ENCODE measurements around the gene NELFCD.
A peak's percentile ranks its signal among the peaks of the same experiment; 100 is the strongest.
"Not testable (repeated sequence)": the region's sequence is repeated elsewhere in the genome, so short reads cannot be mapped to it uniquely, and the experiment has no call there.

Gene NELFCD

DNA sequence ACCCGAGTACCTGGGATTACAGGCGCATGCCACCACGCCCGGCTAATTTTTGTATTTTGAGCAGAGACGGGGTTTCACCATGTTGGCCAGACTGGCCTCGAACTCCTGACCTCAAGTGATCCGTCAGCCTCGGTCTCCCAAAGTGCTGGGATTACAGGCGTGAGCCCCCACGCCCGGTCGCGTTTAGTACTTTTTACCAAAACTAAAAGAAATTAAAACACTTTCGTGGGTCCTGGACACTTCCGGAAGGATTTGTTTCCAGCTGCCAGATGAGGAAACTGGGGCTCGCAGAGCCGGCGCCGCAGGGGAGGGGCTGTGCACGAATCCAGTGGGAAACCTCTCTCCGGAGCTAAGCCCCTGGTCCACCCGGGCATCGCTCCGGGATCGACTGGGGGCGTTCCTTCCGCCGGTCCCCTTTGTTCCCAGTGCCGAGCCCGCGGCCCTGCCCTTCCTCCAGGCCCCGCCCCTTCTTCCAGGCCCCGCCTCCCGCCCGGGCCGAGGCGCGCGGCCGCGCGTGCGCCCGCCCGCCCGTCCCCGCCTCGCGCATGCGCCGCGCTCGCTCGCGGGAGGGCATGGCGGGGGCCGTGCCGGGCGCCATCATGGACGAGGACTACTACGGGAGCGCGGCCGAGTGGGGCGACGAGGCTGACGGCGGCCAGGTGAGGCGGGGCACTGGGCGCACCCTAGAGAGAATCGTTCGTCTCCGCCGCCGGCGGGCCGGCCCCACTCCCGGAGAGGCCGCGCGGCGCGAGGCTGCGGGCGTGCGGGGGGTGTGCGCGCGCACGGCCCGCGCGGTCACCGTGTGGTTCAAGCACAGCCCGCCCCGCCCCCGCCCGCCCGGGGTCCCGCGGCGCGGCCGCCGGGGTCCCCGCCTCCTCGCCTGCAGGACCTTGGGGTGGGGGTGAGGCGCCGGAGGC lies at the start of gene NELFCD:
Gene NELFCD, plus strand, starts transcription at position 546 of the 917 bp plus-strand sequence. Its CDS starts 54 bp downstream, at position 600.
- DNase-seq, result peak; percentile 84 to 87

GRCh38 chr20:58932170-58932569 lies 48.9 kb upstream of the NELFCD start:
- no peak for DNase-seq

GRCh38 chr20:58938078-58938477 lies 43.0 kb upstream of the NELFCD start:
- DNase-seq, result no peak

GRCh38 chr20:58938541-58938940 lies 42.5 kb upstream of the NELFCD start:
- no peak for DNase-seq

DNA sequence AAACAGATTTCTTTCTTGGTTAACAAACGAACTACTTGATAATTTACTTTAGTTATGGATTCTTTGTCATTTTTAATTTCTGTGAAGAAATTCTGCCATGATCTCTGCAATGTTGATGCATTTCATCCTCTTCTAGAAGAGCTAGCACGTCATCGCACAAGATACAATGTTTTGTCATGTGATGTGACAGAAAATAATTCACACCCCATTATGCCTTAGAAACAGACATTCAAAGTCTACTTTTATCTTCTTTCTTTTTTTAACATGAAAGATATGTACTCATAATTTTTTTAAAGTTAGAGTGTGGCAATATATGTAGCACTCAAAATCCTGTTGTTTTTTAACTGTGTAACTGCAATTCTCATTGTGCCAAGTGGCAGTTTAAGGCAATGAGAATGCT lies 39.6 kb upstream of the NELFCD start:
- no peak for DNase-seq

DNA sequence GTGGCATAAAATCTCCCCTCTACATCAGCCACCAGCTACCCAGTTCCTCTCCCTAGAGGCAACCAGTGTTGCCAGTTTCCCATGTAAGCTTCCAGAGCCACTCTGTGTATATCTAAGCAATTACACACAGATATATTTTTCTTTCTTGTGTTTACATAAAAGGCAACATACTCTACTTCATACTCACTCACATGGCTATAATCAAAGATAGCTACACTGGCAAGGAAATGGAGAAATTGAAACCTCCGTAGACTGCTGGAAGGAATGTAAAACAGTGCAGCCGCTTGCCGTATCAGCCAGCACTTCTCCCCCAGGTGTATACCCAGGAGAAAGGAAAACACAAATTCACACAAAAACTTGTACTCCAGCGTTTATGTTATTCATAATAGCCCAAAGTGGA lies 38.5 kb upstream of the NELFCD start:
- no peak for DNase-seq

DNA sequence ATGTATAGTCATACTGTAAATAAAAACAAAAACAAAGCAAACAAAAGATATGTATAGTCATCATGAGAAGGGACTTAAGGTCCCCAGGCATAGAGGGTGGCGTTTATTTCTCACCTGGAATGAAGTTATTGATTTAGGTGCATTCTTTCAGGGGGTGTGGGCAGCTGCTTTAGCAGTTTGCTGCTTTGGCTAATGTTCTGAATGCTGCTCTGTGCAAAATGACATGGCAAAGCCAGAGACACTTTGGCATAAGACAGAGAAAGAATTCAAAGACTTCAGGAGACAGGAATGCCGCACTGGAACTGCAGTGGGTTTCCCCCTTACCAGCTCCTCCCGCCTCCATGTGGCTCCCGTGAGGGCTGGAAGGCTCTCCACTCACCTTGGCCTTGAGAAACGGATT lies 36.4 kb upstream of the NELFCD start:
- no peak for DNase-seq

DNA sequence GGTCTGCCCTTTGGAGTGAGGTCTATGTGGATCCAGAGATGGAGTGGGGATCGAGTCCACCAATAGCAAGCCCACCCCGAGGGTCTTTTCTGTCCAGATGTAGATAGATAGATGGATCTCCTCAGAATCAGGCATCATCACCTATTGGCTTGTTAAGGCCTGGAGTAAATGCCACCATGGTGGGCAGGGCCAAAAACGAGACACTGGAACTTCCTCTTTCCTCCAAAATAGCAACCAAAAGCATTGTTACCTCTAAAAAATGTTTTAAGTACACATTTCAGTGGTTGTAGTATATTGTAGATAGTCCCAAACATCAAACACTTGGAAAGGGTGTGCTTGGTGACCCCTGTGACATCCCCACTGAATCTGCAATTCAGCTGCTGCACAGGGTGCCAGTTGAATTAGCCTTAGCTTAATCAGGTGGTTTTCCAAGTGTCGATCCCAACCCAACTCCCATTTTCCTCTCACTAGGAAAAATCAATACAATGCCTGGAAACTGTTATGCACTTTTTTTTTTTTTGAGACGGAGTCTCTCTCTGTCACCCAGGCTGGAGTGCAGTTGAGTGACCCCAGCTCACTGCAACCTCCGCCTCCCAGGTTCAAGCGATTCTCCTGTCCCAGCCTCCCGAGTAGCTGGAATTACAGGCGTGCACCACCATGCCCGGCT lies 35.0 kb upstream of the NELFCD start:
- no peak for DNase-seq

GRCh38 chr20:58947797-58948388 lies 33.2 kb upstream of the NELFCD start:
- DNase-seq, result not testable (repeated sequence)

DNA sequence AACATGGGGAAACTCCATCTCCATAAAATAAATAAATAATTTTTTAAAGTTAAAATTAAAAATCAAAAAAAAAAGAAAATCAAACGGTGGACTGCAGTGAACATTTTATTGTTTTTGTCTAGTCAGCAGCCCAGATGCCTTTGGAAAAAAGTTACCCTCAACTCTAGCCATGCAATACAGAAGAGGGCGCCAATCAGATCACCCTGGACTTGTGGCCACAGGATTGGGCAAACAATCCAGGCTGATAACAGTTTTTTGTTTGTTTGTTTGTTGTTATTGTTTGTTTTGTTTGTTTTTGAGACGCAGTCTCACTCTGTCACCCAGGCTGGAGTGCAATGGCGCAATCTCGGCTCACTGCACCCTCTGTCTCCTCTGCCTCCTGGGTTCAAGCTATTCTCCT lies 30.5 kb upstream of the NELFCD start:
- DNase-seq, result no peak

- no peak for DNase-seq
Measured at GRCh38 chr20:58953050-58953449, 28.0 kb upstream of the NELFCD start.

DNA sequence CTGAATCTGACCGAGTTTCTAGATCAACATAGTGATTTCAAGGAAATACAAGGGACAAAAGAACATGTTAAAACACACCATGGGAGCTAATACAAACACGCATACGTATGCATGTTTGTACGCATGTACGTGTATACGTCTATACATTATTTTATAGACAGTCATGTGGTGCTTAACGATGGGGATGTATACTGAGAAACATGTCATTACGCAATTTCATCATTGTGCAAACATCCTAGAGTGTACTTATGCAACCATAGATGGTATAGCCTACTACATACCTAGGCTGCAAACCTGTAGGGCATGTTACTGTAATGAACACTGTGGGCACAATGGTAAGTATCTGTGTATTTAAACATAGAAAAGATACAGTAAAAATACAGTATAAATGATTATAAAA lies 25.0 kb upstream of the NELFCD start:
- DNase-seq, result no peak

DNA sequence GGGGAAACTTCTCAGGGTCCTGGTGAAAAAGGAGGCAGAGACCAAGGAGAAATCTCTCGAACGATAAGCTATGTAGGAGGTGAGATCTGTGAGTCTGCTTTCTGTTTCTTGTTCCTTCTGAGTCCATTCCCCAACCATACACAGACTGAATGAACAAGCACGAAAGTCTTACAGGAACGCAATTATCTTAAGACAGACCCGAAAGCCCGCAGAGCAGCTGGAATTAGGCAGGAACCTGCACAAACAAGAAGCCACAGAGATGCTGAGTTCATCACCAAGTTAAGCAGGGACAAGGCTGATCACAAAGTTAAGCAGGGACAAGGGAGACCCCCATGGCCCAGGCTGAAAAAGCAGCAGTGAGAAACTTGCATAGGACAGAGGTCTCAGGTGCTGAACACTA lies 21.4 kb upstream of the NELFCD start:
- DNase-seq, result no peak

DNA sequence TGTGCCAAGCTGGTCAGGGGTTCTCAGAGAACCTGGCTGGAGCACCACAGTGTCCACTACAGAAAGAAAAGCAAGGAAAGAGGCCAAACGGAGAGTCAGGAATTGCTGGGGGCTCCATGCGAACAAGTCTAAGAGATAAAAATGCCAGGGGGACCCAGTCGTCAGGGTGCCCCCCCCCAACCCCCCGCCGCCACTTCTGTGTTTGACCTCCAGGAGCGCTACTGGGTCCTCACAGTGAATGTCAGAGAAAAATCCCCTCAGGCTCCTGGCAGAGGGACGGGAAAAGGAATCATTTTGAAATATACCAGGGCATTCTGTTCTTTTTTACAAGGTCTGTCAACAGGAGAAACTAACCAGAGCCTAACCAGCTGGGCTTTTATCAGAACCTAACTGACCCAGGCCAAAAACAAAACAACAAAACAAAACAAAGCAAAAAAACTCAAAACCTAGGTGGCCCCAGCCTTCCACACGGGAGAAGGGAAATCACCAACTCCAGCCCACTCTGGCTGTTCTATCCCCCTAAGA lies 17.9 kb upstream of the NELFCD start:
- no peak for DNase-seq

DNA sequence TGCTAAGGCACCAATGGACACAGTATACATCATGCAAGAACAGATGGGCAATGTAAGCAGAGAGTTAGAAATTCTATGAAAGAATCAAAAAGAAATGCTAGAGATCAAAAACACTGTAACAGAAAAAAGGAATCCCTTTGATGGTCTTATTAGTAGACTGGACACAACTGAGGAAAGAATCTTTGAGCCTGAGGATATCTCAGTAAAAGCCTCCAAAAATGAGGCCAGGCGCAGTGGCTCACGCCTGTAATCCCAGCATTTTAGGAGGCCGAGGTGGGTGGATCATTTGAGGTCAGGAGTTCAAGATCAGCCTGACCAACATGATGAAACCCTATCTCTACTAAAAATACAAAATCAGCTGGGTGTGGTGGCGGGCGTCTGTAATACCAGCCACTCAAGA lies 17.1 kb upstream of the NELFCD start:
- DNase-seq, result not testable (repeated sequence)

- no peak for DNase-seq
Measured at GRCh38 chr20:58965270-58966064, 15.6 kb upstream of the NELFCD start.

GRCh38 chr20:58967652-58968429 lies 13.2 kb upstream of the NELFCD start:
- no peak for DNase-seq

- DNase-seq, result no peak
Measured at GRCh38 chr20:58969439-58969838, 11.6 kb upstream of the NELFCD start.

GRCh38 chr20:58970146-58970545 lies 10.9 kb upstream of the NELFCD start:
- DNase-seq, result no peak

DNA sequence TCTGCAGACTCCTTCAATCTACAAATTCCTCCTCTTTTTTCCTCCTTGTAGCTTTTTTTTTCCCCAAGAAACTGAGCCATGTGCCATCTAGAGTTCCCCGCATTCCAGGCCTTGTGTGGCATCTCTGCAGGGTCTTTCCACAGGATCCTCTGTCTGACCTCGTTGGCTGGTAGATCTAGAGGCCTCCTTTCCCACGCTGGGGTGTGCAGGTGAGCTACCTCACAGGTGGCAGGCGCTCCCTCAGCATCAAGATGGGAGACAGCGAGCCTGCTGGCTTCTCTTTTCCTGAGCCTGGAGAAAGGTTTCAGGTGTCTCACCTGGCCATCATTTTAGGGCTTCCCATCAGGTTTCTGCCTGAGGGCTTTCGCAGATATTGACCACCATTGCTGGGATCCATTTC lies 9.6 kb upstream of the NELFCD start:
- no peak for DNase-seq

- no peak for DNase-seq
Measured at GRCh38 chr20:58973179-58973578, 7.9 kb upstream of the NELFCD start.

- no peak for DNase-seq
Measured at GRCh38 chr20:58973866-58974265, 7.2 kb upstream of the NELFCD start.

Measured in activated CD4-positive, alpha-beta T cell treated with anti-CD3 and anti-CD28 coated beads for 4 hours (primary cell).